Smooth muscle cell (in vitro differentiated cells): Measurements from ENCODE around the gene SNRK. TPM values are rescaled to one million over a fixed set of nuclear protein-coding genes. Genes with fewer than 3 reads are reported as not detected.

ENCODE experiments used
- DNase-seq: peaks from one replicate; lab custom pipeline; 2025; ENCODE audit not compliant: unreplicated experiment; lab: John Stamatoyannopoulos, UW
- H2AFZ ChIP-seq: fragments of 200-600 bp; sonication (generic); 2 replicates; pipeline ENCODE4 v1.6.0; 2016; ENCODE audit warnings: antibody characterized with exemption, low read depth, mild to moderate bottlenecking
- H3F3A ChIP-seq: fragments of 200-600 bp; sonication (generic); 2 replicates; pipeline ENCODE4 v1.6.0; 2017; ENCODE audit warnings: antibody characterized with exemption, low read depth
- H3K27ac ChIP-seq: fragments of 200-600 bp; sonication (generic); 2 replicates; pipeline ENCODE4 v1.5.1; 2016; ENCODE audit warnings: low read depth, mild to moderate bottlenecking
- H3K27me3 ChIP-seq: fragments of 200-600 bp; sonication (generic); 2 replicates; pipeline ENCODE4 v1.6.1; 2016; ENCODE audit warnings: low read depth, mild to moderate bottlenecking
- H3K36me3 ChIP-seq: fragments of 200-600 bp; sonication (generic); 2 replicates; pipeline ENCODE4 v1.5.1; 2016; ENCODE audit warnings: low read depth
- H3K4me1 ChIP-seq: fragments of 200-600 bp; sonication (generic); 2 replicates; pipeline ENCODE4 v1.5.1; 2016; ENCODE audit warnings: low read depth
- H3K4me2 ChIP-seq: fragments of 200-600 bp; sonication (generic); 2 replicates; pipeline ENCODE4 v1.6.0; 2016; ENCODE audit warnings: mild to moderate bottlenecking
- H3K4me3 ChIP-seq: fragments of 200-600 bp; sonication (generic); 2 replicates; pipeline ENCODE4 v1.5.1; 2016; ENCODE audit warnings: mild to moderate bottlenecking
- H3K79me2 ChIP-seq: fragments of 200-600 bp; sonication (generic); 2 replicates; pipeline ENCODE4 v1.6.0; 2016; ENCODE audit warnings: low read depth, mild to moderate bottlenecking
- H3K9ac ChIP-seq: fragments of 200-600 bp; sonication (generic); 2 replicates; pipeline ENCODE4 v1.6.0; 2016; ENCODE audit warnings: low read depth
- H3K9me3 ChIP-seq: fragments of 200-600 bp; sonication (generic); replicated peaks from 2 replicates; pipeline ENCODE4 v1.5.1; 2016; ENCODE audit warnings: low read depth
- H4K20me1 ChIP-seq: fragments of 200-600 bp; sonication (generic); 2 replicates; pipeline ENCODE4 v1.6.0; 2016; ENCODE audit warnings: low read depth
- WGBS: methylation state at CpG from one replicate; pipeline ENCODE4 v1.1.7; 2016; ENCODE audit warnings: low lambda C conversion rate; 5-methylcytosine and 5-hydroxymethylcytosine counted together
- polyA plus RNA-seq: library from polyadenylated mRNA; unstranded; fragments of >200 nt; fragmentation: Nextera tagmentation; extraction: Ambion mirVana; gene quantifications from 2 replicates; pipeline ENCODE4 v1.2.1, GENCODE V29; 2016
- total RNA-seq: library from RNA; depleted of rRNA; stranded (reverse); fragments of >200 nt; gene quantifications from 2 replicates; pipeline ENCODE4 v1.2.3, GENCODE V29; 2014
- TF ChIP-seq, protein P1 (sequence below): fragments of 200-600 bp; sonication (generic); IDR thresholded peaks from 2 replicates; pipeline ENCODE4 v1.5.1; 2017; ENCODE audit warnings: borderline replicate concordance, mild to moderate bottlenecking, antibody characterized with exemption; ENCODE audit not compliant: insufficient read depth, poor library complexity, severe bottlenecking

The SNRK gene
- total and polyA plus RNA-seq, 2 experiments from 2014 or later: 6.3 to 14.2 TPM

DNA sequence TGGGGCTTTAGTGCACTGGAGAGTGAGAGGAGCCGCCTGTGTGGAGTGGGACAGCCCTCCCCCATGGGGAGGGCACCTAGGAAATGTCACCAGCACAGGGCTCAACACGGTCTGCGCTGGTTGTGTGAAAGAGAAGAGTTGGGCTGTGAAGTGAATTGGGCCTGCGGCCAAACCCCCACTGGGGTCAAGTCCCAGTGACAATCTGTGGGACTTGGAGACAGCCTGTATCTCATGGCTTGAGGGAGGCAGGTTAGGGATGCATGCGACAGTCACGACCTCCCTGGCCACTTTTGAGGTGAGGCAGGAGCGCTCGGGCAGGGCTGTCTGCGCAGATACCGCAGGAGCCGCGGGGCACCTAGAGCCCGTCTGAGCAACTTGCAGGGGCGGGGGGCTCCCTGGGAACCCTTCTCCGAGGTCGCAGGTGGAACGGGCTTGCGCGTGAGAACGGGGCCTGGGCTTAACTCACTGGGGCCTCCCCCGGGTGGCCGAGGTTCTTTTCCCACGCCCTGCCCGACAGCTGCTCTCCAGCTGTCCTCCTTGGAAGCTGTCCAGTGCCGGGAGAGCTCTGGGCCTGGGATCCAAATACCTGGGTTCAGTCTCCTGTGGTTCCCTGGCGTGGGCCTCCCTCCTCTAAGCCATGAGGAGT is 77.4 kb downstream of the SNRK start:
- Histone ChIP-seq H4K20me1 (no peaks in the 10 kb centered on the region), H3K27me3 (no peaks in the 10 kb centered on the region), H3K4me1 (no peaks in the 10 kb centered on the region), H3K27ac (no peak overlapping the region), H3K4me3 (no peak overlapping the region), H3K9ac (no peak overlapping the region), H3K79me2 (no peaks in the 10 kb centered on the region), H3F3A (no peaks in the 10 kb centered on the region), H3K36me3 (no peaks in the 10 kb centered on the region), H2AFZ (no peak overlapping the region), H3K9me3 (no peaks in the 10 kb centered on the region), H3K4me2 (no peak overlapping the region)
- DNase-seq: no peak
- WGBS: 96% methylated on average over 21 of the region's 26 CpGs
- TF ChIP-seq, protein P1, sequence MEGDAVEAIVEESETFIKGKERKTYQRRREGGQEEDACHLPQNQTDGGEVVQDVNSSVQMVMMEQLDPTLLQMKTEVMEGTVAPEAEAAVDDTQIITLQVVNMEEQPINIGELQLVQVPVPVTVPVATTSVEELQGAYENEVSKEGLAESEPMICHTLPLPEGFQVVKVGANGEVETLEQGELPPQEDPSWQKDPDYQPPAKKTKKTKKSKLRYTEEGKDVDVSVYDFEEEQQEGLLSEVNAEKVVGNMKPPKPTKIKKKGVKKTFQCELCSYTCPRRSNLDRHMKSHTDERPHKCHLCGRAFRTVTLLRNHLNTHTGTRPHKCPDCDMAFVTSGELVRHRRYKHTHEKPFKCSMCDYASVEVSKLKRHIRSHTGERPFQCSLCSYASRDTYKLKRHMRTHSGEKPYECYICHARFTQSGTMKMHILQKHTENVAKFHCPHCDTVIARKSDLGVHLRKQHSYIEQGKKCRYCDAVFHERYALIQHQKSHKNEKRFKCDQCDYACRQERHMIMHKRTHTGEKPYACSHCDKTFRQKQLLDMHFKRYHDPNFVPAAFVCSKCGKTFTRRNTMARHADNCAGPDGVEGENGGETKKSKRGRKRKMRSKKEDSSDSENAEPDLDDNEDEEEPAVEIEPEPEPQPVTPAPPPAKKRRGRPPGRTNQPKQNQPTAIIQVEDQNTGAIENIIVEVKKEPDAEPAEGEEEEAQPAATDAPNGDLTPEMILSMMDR: no peak

DNA sequence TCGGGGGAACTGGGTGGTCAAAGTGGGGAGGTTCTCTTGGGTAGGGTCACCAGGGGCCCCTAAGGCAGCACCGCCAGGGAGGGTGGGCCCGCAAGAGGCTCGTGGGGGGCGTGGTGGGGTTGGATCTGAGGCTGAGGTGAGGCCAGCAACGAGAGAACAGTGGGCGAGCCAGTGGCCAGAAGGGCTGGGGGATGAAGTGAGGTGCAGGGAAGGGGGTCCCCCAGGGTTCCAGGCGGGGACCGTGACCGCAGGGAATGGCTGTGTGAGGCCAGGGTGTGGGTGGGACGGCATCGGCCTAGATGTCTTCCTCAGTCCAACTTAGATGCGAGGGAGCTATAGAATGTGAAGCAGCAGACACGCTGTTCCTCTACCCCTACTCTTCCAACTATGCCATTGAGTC is 78.2 kb downstream of the SNRK start:
- Histone ChIP-seq H4K20me1 (no peaks in the 10 kb centered on the region), H3K79me2 (no peaks in the 10 kb centered on the region), H3F3A (no peaks in the 10 kb centered on the region), H3K9me3 (no peaks in the 10 kb centered on the region), H3K27ac (no peak overlapping the region), H3K4me3 (no peak overlapping the region), H3K9ac (no peak overlapping the region), H3K4me1 (no peaks in the 10 kb centered on the region), H2AFZ (no peak overlapping the region), H3K36me3 (no peaks in the 10 kb centered on the region), H3K27me3 (no peaks in the 10 kb centered on the region), H3K4me2 (no peak overlapping the region)
- TF ChIP-seq, protein P1: no peak
- 98% methylated on average over 7 of the region's 14 CpGs for WGBS
- no peak for DNase-seq

DNA sequence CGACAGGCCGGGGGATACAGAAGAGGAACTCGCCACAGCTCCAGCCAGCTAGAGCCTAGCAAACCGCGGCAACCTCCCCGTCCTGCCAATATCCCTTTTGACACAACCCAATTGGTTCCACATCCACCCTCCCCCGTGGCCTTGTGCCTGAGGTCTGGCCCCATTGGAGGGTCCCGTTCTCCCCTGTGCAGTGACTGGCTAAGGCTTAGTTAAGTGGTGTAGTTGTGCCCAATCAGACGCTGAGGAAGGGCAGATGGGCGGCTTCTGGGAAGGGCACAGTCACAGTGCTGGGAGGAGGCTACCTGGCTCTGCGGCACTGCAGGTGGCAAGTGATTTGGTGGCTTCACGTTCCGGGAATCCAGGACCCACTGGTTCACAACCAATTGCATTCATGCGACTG is 78.6 kb downstream of the SNRK start:
- Histone ChIP-seq H2AFZ (no peak overlapping the region), H3K79me2 (no peaks in the 10 kb centered on the region), H4K20me1 (no peaks in the 10 kb centered on the region), H3K9me3 (no peaks in the 10 kb centered on the region), H3K4me1 (no peaks in the 10 kb centered on the region), H3K27me3 (no peaks in the 10 kb centered on the region), H3K27ac (no peak overlapping the region), H3K36me3 (no peaks in the 10 kb centered on the region), H3K9ac (no peak overlapping the region), H3K4me2 (no peak overlapping the region), H3K4me3 (no peak overlapping the region), H3F3A (no peaks in the 10 kb centered on the region)
- TF ChIP-seq, protein P1: no peak
- WGBS: 97% methylated on average over 14 of the region's 14 CpGs
- no peak for DNase-seq
